ENCODE measurements around the gene ZCCHC17.

DNA sequence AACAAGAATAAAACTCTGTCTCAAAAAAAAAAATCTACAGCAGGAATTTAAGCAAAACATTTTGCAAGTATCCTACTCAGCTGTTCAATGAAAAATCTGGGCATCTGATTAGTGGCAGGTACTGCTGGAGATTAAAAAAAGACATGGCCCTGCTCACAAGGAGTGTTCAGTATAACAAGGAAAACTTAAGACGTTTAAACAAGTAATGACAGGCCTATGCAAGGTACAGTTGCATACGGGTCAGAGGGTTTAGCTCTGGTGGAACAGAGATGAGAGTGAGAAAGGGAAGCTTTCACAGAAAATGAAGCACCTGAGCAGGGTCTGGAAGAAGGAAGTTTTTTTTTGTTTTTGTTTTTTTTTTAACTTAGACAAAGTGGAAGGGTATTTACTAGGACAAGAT, 23.2 kb upstream of the ZCCHC17 start:
- no peak for TF ChIP-seq CTCF (IDR thresholded peaks at IDR 0.05)
- no peak for TF ChIP-seq EZH2 (IDR thresholded peaks at IDR 0.05)
